Hypothalamus (tissue), 51 donors: ENCODE measurements around the gene BMP4.

Experiments used
- DNase-seq, 51 donors: peaks; one replicate each; lab custom pipeline; 2025; lab: John Stamatoyannopoulos, UW

Gene BMP4

GRCh38 chr14:53900499-53900898 is 56.1 kb downstream of the BMP4 start:
- no peak for DNase-seq
